ENCODE results near the gene AVEN. TPM values are rescaled to one million over a fixed set of nuclear protein-coding genes. Genes with fewer than 3 reads are reported as not detected.

The AVEN gene
- total and polyA plus RNA-seq, 2 donors (not counting 3 experiments of a cell fraction or from before 2014, with no cell fraction given): 7.7 to 23.3 TPM

- Histone ChIP-seq H4K20me1 (replicated peaks; ENCODE audit: control insufficient read depth, extremely low read depth, insufficient read depth, low read length) (no peaks in the 10 kb centered on the region), H3K9ac (replicated peaks; ENCODE audit: extremely low read depth, insufficient read depth, low read length) (no peak overlapping the region), H3K9me3 (replicated peaks; ENCODE audit: control insufficient read depth, insufficient read depth, low read length) (no peaks in the 10 kb centered on the region), H3K79me2 (ENCODE audit: control insufficient read depth, insufficient read depth, low read length) (peaks cover 1% of the 10 kb centered on the region), H3K4me1 (ENCODE audit: control insufficient read depth, extremely low read depth, insufficient read depth, low read length) (no peaks in the 10 kb centered on the region), H3K36me3 (ENCODE audit: control insufficient read depth in 2 of 2, extremely low read depth in 1 of 2, insufficient read depth in 2 of 2, low read length in 2 of 2) (no peaks in the 10 kb centered on the region), H3K4me3 (replicated peaks in 1 of 3; ENCODE audit: insufficient read depth in 1 of 3, low read depth in 1 of 3, low read length in 3 of 3) (no peak overlapping the region), H3K4me2 (ENCODE audit: insufficient read depth, low read length) (no peak overlapping the region), H3K9me1 (replicated peaks; ENCODE audit: control insufficient read depth, extremely low read depth, insufficient read depth, low read length) (no peaks in the 10 kb centered on the region), H2AFZ (ENCODE audit: low read depth, low read length) (no peak overlapping the region), H3K27ac (ENCODE audit: insufficient read depth, low read depth, low read length) (no peak overlapping the region), H3K27me3 (ENCODE audit: control insufficient read depth in 2 of 2, insufficient read depth in 2 of 2, low read length in 2 of 2) (no peaks in the 10 kb centered on the region)
- CTCF ChIA-PET: no interaction called here
- DNase-seq (ENCODE audit: low read depth, low spot score) (no peak), FAIRE-seq (no peak)
- dilution Hi-C loops (cut with MboI; ENCODE audit: extremely low pct_ligation_motif_present, low sequenced_read_pairs): no loop called here
- POLR2A ChIA-PET: no interaction called here
- intact Hi-C loops (cut with micrococcal nuclease): no loop called here
- BruUV-seq (replicated peaks): no TSS peak
- no peak for TF ChIP-seq MYC (IDR thresholded peaks at IDR 0.05; ENCODE audit: low read depth, low read length)
- no peak for TF ChIP-seq POLR2AphosphoS5 (IDR thresholded peaks at IDR 0.05; ENCODE audit: insufficient read depth, low read depth, low read length)
- TF ChIP-seq POLR2A (IDR thresholded peaks at IDR 0.05; ENCODE audit: low read depth, low read length): no peak
- TF ChIP-seq JUN (IDR thresholded peaks at IDR 0.05; ENCODE audit: borderline replicate concordance, insufficient read depth, insufficient read length, low read depth): no peak
- TF ChIP-seq FOS (IDR thresholded peaks at IDR 0.05; ENCODE audit: borderline replicate concordance, insufficient read depth, low read length): no peak
- no peak for TF ChIP-seq EZH2 (IDR thresholded peaks at IDR 0.05; ENCODE audit: borderline replicate concordance, low read depth, low read length, severe bottlenecking)
- TF ChIP-seq MAX (IDR thresholded peaks at IDR 0.05; ENCODE audit: insufficient read depth, insufficient read length): no peak
- TF ChIP-seq GATA2 (IDR thresholded peaks at IDR 0.05; ENCODE audit: insufficient read depth, insufficient read length, low read depth, low read length): no peak
- TF ChIP-seq, protein P1, sequence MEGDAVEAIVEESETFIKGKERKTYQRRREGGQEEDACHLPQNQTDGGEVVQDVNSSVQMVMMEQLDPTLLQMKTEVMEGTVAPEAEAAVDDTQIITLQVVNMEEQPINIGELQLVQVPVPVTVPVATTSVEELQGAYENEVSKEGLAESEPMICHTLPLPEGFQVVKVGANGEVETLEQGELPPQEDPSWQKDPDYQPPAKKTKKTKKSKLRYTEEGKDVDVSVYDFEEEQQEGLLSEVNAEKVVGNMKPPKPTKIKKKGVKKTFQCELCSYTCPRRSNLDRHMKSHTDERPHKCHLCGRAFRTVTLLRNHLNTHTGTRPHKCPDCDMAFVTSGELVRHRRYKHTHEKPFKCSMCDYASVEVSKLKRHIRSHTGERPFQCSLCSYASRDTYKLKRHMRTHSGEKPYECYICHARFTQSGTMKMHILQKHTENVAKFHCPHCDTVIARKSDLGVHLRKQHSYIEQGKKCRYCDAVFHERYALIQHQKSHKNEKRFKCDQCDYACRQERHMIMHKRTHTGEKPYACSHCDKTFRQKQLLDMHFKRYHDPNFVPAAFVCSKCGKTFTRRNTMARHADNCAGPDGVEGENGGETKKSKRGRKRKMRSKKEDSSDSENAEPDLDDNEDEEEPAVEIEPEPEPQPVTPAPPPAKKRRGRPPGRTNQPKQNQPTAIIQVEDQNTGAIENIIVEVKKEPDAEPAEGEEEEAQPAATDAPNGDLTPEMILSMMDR (IDR thresholded peaks at IDR 0.05; ENCODE audit: extremely low read depth in 1 of 2, insufficient read depth in 1 of 2, low read depth in 1 of 2, low read length in 2 of 2): no peak
These were observed 27.5 kb downstream of the AVEN start for GRCh38 chr15:34011481-34011880.

Data from endothelial cell of umbilical vein (primary cell).